Neural progenitor cell (in vitro differentiated cells): Measurements from ENCODE around the gene DDX28. TPM values are rescaled to one million over a fixed set of nuclear protein-coding genes. Genes with fewer than 3 reads are reported as not detected.

ENCODE experiments used
- DNase-seq: peaks from one replicate; pipeline ENCODE4 v3.0.0-alpha.2; 2016; ENCODE audit warnings: low spot score
- H2AFZ ChIP-seq: fragments of 200-600 bp; sonication (generic); replicated peaks from 2 replicates; pipeline ENCODE4 v1.6.1; 2016; ENCODE audit warnings: antibody characterized with exemption
- H3F3A ChIP-seq: fragments of 200-600 bp; sonication (generic); 2 replicates; pipeline ENCODE4 v1.6.1; 2016; ENCODE audit warnings: antibody characterized with exemption, low read depth
- H3K27ac ChIP-seq: fragments of 200-600 bp; sonication (generic); 2 replicates; pipeline ENCODE4 v1.5.1; 2016; ENCODE audit warnings: mild to moderate bottlenecking
- H3K27me3 ChIP-seq: fragments of 200-600 bp; sonication (generic); 2 replicates; pipeline ENCODE4 v1.6.1; 2016; ENCODE audit warnings: mild to moderate bottlenecking, moderate library complexity
- H3K36me3 ChIP-seq: fragments of 200-600 bp; sonication (generic); 2 replicates; pipeline ENCODE4 v1.5.1; 2016
- H3K4me1 ChIP-seq: fragments of 200-600 bp; sonication (generic); 2 replicates; pipeline ENCODE4 v1.6.1; 2016; ENCODE audit warnings: mixed run types
- H3K4me2 ChIP-seq: fragments of 200-600 bp; sonication (generic); 2 replicates; pipeline ENCODE4 v1.6.1; 2016
- H3K4me3 ChIP-seq: fragments of 200-600 bp; sonication (generic); 2 replicates; pipeline ENCODE4 v1.5.1; 2016
- H3K79me2 ChIP-seq: fragments of 200-600 bp; sonication (generic); 2 replicates; pipeline ENCODE4 v1.6.1; 2016; ENCODE audit warnings: low read depth
- H3K9ac ChIP-seq: fragments of 200-600 bp; sonication (generic); 2 replicates; pipeline ENCODE4 v1.6.1; 2016
- H3K9me3 ChIP-seq: fragments of 200-600 bp; sonication (generic); 2 replicates; pipeline ENCODE4 v1.5.1; 2016; ENCODE audit warnings: low read depth
- H4K20me1 ChIP-seq: fragments of 200-600 bp; sonication (generic); 2 replicates; pipeline ENCODE4 v1.6.1; 2016; ENCODE audit warnings: low read depth
- H3K27ac Mint-ChIP-seq: 3 replicates; pipeline ENCODE4 v1.8.0; 2021; ENCODE audit warnings: mixed read lengths
- H3K27me3 Mint-ChIP-seq: 2 replicates; pipeline ENCODE4 v1.8.0; 2022; ENCODE audit warnings: low read depth, mild to moderate bottlenecking, inconsistent platforms, moderate library complexity, mixed read lengths; ENCODE audit not compliant: insufficient read depth
- H3K36me3 Mint-ChIP-seq: 3 replicates; pipeline ENCODE4 v1.8.0; 2021; ENCODE audit warnings: mixed read lengths
- H3K4me1 Mint-ChIP-seq: 3 replicates; pipeline ENCODE4 v1.8.0; 2021; ENCODE audit warnings: mixed read lengths
- H3K4me3 Mint-ChIP-seq: 3 replicates; pipeline ENCODE4 v1.8.0; 2021; ENCODE audit warnings: mild to moderate bottlenecking, moderate library complexity, mixed read lengths
- H3K9me3 Mint-ChIP-seq: 3 replicates; pipeline ENCODE4 v1.8.0; 2020; ENCODE audit warnings: mixed read lengths
- EZH2 ChIP-seq: fragments of 200-600 bp; sonication (generic); IDR thresholded peaks from 2 replicates; pipeline ENCODE4 v1.6.1; 2017; ENCODE audit warnings: antibody characterized with exemption, mild to moderate bottlenecking, moderate library complexity
- EZH2phosphoT487 ChIP-seq: fragments of 200-600 bp; sonication (generic); IDR thresholded peaks from 2 replicates; pipeline ENCODE4 v1.6.1; 2017; ENCODE audit warnings: antibody characterized with exemption
- total RNA-seq: library from RNA; depleted of rRNA; stranded (reverse); fragments of >200 nt; gene quantifications from 2 replicates; pipeline ENCODE4 v1.2.3, GENCODE V29; 2015; ENCODE audit warnings: low replicate concordance
- TF ChIP-seq, protein P1 (sequence below): fragments of 200-600 bp; sonication (generic); IDR thresholded peaks from 2 replicates; pipeline ENCODE4 v1.5.1; 2017; ENCODE audit warnings: antibody characterized with exemption, mild to moderate bottlenecking

DDX28 gene
- total RNA-seq, 1 donor from 2014 or later = 7.3 TPM

GRCh38 chr16:68046106-68046505 lies 23.1 kb upstream of the DDX28 start:
- Histone ChIP-seq H3K27me3 (no peaks in the 10 kb centered on the region), H3K27ac (no peak overlapping the region), H3K4me2 (no peak overlapping the region), H3K36me3 (no peaks in the 10 kb centered on the region), H3K4me3 (no peak overlapping the region), H3K4me1 (no peaks in the 10 kb centered on the region), H2AFZ (no peak overlapping the region), H3F3A (no peaks in the 10 kb centered on the region), H3K9me3 (no peaks in the 10 kb centered on the region), H3K9ac (no peak overlapping the region), H4K20me1 (no peaks in the 10 kb centered on the region), H3K79me2 (no peaks in the 10 kb centered on the region)
- TF ChIP-seq, protein P1, sequence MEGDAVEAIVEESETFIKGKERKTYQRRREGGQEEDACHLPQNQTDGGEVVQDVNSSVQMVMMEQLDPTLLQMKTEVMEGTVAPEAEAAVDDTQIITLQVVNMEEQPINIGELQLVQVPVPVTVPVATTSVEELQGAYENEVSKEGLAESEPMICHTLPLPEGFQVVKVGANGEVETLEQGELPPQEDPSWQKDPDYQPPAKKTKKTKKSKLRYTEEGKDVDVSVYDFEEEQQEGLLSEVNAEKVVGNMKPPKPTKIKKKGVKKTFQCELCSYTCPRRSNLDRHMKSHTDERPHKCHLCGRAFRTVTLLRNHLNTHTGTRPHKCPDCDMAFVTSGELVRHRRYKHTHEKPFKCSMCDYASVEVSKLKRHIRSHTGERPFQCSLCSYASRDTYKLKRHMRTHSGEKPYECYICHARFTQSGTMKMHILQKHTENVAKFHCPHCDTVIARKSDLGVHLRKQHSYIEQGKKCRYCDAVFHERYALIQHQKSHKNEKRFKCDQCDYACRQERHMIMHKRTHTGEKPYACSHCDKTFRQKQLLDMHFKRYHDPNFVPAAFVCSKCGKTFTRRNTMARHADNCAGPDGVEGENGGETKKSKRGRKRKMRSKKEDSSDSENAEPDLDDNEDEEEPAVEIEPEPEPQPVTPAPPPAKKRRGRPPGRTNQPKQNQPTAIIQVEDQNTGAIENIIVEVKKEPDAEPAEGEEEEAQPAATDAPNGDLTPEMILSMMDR = no peak
- TF ChIP-seq EZH2phosphoT487 = no peak
- no peak for TF ChIP-seq EZH2
- Mint-ChIP-seq H3K27ac (no peak overlapping the region), H3K36me3 (peaks cover 5% of the 10 kb centered on the region), H3K4me3 (no peak overlapping the region), H3K27me3 (no peaks in the 10 kb centered on the region), H3K4me1 (no peaks in the 10 kb centered on the region), H3K9me3 (no peaks in the 10 kb centered on the region)
- DNase-seq = no peak

DNA sequence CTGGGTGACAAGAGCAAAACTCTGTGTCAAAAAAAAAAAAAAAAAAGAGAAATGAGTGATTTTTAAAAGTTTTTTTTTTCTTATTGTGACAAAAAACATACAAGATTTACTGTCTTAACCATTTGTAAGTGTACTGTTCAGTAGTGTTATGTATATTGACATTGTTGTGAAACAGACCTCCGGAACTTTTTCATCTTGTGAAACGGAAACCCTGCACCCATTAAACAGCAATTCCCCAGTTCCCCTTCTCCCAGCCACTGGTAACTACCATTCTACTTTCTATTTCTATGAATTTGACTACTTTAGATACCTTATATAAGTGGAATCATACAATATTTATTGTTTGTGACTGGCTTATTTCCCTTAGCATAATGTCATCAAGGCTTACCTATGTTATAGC lies 18.8 kb upstream of the DDX28 start:
- H3K4me1 ChIP-seq = no peaks in the 10 kb centered on the region
- H3K27ac ChIP-seq = no peak overlapping the region
- no peak overlapping the region for H2AFZ ChIP-seq
- H3K4me3 ChIP-seq = no peak overlapping the region
- Mint-ChIP-seq H3K4me1 (no peaks in the 10 kb centered on the region), H3K27me3 (no peaks in the 10 kb centered on the region), H3K36me3 (peaks cover 13% of the 10 kb centered on the region), H3K27ac (peak overlapping the region; percentile 8), H3K9me3 (no peaks in the 10 kb centered on the region), H3K4me3 (no peak overlapping the region)
- no peaks in the 10 kb centered on the region for H3K9me3 ChIP-seq
- H3K9ac ChIP-seq = no peak overlapping the region
- H3K36me3 ChIP-seq = no peaks in the 10 kb centered on the region
- H3K27me3 ChIP-seq = no peaks in the 10 kb centered on the region
- no peak overlapping the region for H3K4me2 ChIP-seq
- H4K20me1 ChIP-seq = peaks cover 5% of the 10 kb centered on the region
- no peaks in the 10 kb centered on the region for H3K79me2 ChIP-seq
- no peaks in the 10 kb centered on the region for H3F3A ChIP-seq
- DNase-seq = no peak
- TF ChIP-seq EZH2 (no peak), EZH2phosphoT487 (no peak)
- TF ChIP-seq, protein P1 = no peak

GRCh38 chr16:68040506-68041288 lies 17.7 kb upstream of the DDX28 start:
- H3K27ac ChIP-seq = no peak overlapping the region
- H4K20me1 ChIP-seq = peaks cover 5% of the 10 kb centered on the region
- no peaks in the 10 kb centered on the region for H3K4me1 Mint-ChIP-seq
- H3K4me1 ChIP-seq = no peaks in the 10 kb centered on the region
- TF ChIP-seq EZH2 = no peak
- no peak for TF ChIP-seq EZH2phosphoT487
- TF ChIP-seq, protein P1 = peak; percentile 91
- DNase-seq = peak; percentile 81
- H3K27me3 Mint-ChIP-seq = no peaks in the 10 kb centered on the region
- no peak overlapping the region for H3K9ac ChIP-seq
- H3K4me3 ChIP-seq = no peak overlapping the region
- no peaks in the 10 kb centered on the region for H3K27me3 ChIP-seq
- H3F3A ChIP-seq = no peaks in the 10 kb centered on the region
- no peaks in the 10 kb centered on the region for H3K9me3 ChIP-seq
- H2AFZ ChIP-seq = no peak overlapping the region
- H3K79me2 ChIP-seq = no peaks in the 10 kb centered on the region
- H3K27ac Mint-ChIP-seq = no peak overlapping the region
- H3K9me3 Mint-ChIP-seq = no peaks in the 10 kb centered on the region
- peaks cover 11% of the 10 kb centered on the region for H3K36me3 Mint-ChIP-seq
- no peak overlapping the region for H3K4me2 ChIP-seq
- H3K4me3 Mint-ChIP-seq = no peak overlapping the region
- no peaks in the 10 kb centered on the region for H3K36me3 ChIP-seq
